IMR-90 (cell line): ENCODE data around the gene ATXN1. TPM values are rescaled to one million over a fixed set of nuclear protein-coding genes. Genes with fewer than 3 reads are reported as not detected.

ENCODE experiments used
- ATAC-seq: fragments of 200-7000 bp; cut with Tn5 transposase; 2 replicates; pipeline ENCODE4 v1.9.1; 2020; ENCODE audit warnings: low read depth, mild to moderate bottlenecking, moderate library complexity
- BruUV-seq: library from RNA; stranded (reverse); fragments of 400-500 nt; replicated peaks from 2 replicates; lab custom pipeline; 2021; lab: Mats Ljungman, UMichigan
- CTCF ChIA-PET: fragments of 300-600 bp; formaldehyde crosslinking; extraction: SDS; loops from one replicate; lab custom pipeline; 2021; ENCODE audit warnings: antibody characterized with exemption; lab: Yijun Ruan, JAX
- POLR2A ChIA-PET: fragments of 300-600 bp; sonication (Branson Sonifier 250); formaldehyde crosslinking; loops from one replicate; lab custom pipeline; 2022; ENCODE audit warnings: antibody characterized with exemption; ENCODE audit not compliant: unreplicated experiment; lab: Charles Lee
- DNase-seq: peaks from one replicate; pipeline ENCODE4 v3.0.0; 2013
- H2AFZ ChIP-seq: replicated peaks from 2 replicates; pipeline ENCODE3; 2013; ENCODE audit warnings: low read length, mild to moderate bottlenecking; ENCODE audit not compliant: poor library complexity
- H2AK5ac ChIP-seq: 2 replicates; pipeline ENCODE4 v1.6.1; 2013; ENCODE audit warnings: low read depth, low read length, inconsistent platforms
- H2AK9ac ChIP-seq: replicated peaks from 2 replicates; pipeline ENCODE3; 2013; ENCODE audit warnings: mild to moderate bottlenecking, low read depth, low read length, moderate library complexity; ENCODE audit not compliant: poor library complexity
- H2BK120ac ChIP-seq: 2 replicates; pipeline ENCODE4 v1.6.1; 2013; ENCODE audit warnings: low read depth, low read length, inconsistent platforms
- H2BK15ac ChIP-seq: 3 replicates; pipeline ENCODE4 v1.6.1; 2013; ENCODE audit warnings: low read depth, low read length, inconsistent platforms
- H2BK20ac ChIP-seq: 2 replicates; pipeline ENCODE4 v1.6.1; 2013; ENCODE audit warnings: low read depth, mild to moderate bottlenecking, inconsistent platforms, low read length, moderate library complexity
- H2BK5ac ChIP-seq: 2 replicates; pipeline ENCODE4 v1.6.1; 2013; ENCODE audit warnings: mild to moderate bottlenecking, low read depth, low read length, inconsistent platforms; ENCODE audit not compliant: poor library complexity, severe bottlenecking
- H3K14ac ChIP-seq: replicated peaks from 2 replicates; pipeline ENCODE4 v1.6.1; 2013; ENCODE audit warnings: low read depth, low read length, inconsistent platforms
- H3K18ac ChIP-seq: 2 replicates; pipeline ENCODE4 v1.6.1; 2013; ENCODE audit warnings: low read depth, low read length, control low read depth
- H3K23ac ChIP-seq: 2 replicates; pipeline ENCODE4 v1.6.1; 2013; ENCODE audit warnings: low read depth, low read length, inconsistent platforms
- H3K27ac ChIP-seq: 2 replicates; pipeline ENCODE4 v1.5.1; 2013; ENCODE audit warnings: mild to moderate bottlenecking, control low read depth, low read length; ENCODE audit not compliant: insufficient read depth
- H3K27me3 ChIP-seq: 2 replicates; pipeline ENCODE4 v1.6.1; 2013; ENCODE audit warnings: low read length; ENCODE audit not compliant: control insufficient read depth, insufficient read depth
- H3K36me3 ChIP-seq: 2 replicates; pipeline ENCODE4 v1.6.1; 2013; ENCODE audit warnings: low read length, mixed read lengths; ENCODE audit not compliant: control insufficient read depth, insufficient read depth
- H3K4ac ChIP-seq: 2 replicates; pipeline ENCODE4 v1.6.1; 2013; ENCODE audit warnings: low read depth, low read length, inconsistent platforms
- H3K4me1 ChIP-seq: 2 replicates; pipeline ENCODE4 v1.6.1; 2013; ENCODE audit warnings: low read length, mixed read lengths; ENCODE audit not compliant: control insufficient read depth, insufficient read depth
- H3K4me2 ChIP-seq: 2 replicates; pipeline ENCODE4 v1.6.1; 2013; ENCODE audit warnings: low read depth, mild to moderate bottlenecking, control low read depth, low read length, moderate library complexity
- H3K4me3 ChIP-seq: 2 replicates; pipeline ENCODE4 v1.5.1; 2013; ENCODE audit warnings: low read depth, mild to moderate bottlenecking, control low read depth, low read length, moderate library complexity; ENCODE audit not compliant: insufficient read depth
- H3K56ac ChIP-seq: 2 replicates; pipeline ENCODE4 v1.6.1; 2013; ENCODE audit warnings: low read length, inconsistent platforms; ENCODE audit not compliant: insufficient read depth; ENCODE audit errors: extremely low read depth
- H3K79me1 ChIP-seq, 2 experiments: 2 replicates each; pipeline ENCODE4 v1.6.1; 2013; ENCODE audit warnings: low read length in 2 of 2, inconsistent platforms in 1 of 2, low read depth in 1 of 2
- H3K9ac ChIP-seq: 2 replicates; pipeline ENCODE4 v1.6.1; 2013; ENCODE audit warnings: low read depth, low read length, control low read depth
- H3K9me1 ChIP-seq: 2 replicates; pipeline ENCODE4 v1.6.1; 2013; ENCODE audit warnings: low read length, inconsistent platforms; ENCODE audit not compliant: insufficient read depth
- H3K9me3 ChIP-seq: 2 replicates; pipeline ENCODE4 v1.6.1; 2013; ENCODE audit warnings: low read length; ENCODE audit not compliant: control insufficient read depth, insufficient read depth
- H4K20me1 ChIP-seq: 2 replicates; pipeline ENCODE4 v1.6.1; 2013; ENCODE audit warnings: low read length, inconsistent platforms; ENCODE audit not compliant: insufficient read depth
- H4K5ac ChIP-seq: 2 replicates; pipeline ENCODE4 v1.6.1; 2013; ENCODE audit warnings: mild to moderate bottlenecking, low read depth, low read length, control low read depth
- H4K8ac ChIP-seq, 2 experiments: 2 replicates each; pipeline ENCODE4 v1.6.1; 2013; ENCODE audit warnings: low read depth in 2 of 2, low read length in 2 of 2, control low read depth in 1 of 2, inconsistent platforms in 1 of 2
- H4K91ac ChIP-seq: 2 replicates; pipeline ENCODE4 v1.6.1; 2013; ENCODE audit warnings: low read depth, low read length, inconsistent platforms; ENCODE audit not compliant: insufficient read depth
- CTCF ChIP-seq: conservative IDR thresholded peaks from 2 replicates; pipeline ENCODE4 v1.5.1; 2012; ENCODE audit warnings: mild to moderate bottlenecking, low read depth, low read length, improper control_type of control experiment
- MXI1 ChIP-seq: IDR thresholded peaks from 2 replicates; pipeline ENCODE4 v1.6.1; 2012; ENCODE audit warnings: low read depth, mild to moderate bottlenecking, low read length, moderate library complexity, borderline replicate concordance
- NFE2L2 ChIP-seq: fragments of 150-350 bp; IDR thresholded peaks from 2 replicates; pipeline ENCODE4 v1.6.1; 2016; ENCODE audit warnings: low read depth, mild to moderate bottlenecking, low read length
- POLR2A ChIP-seq: IDR thresholded peaks from 2 replicates; pipeline ENCODE4 v1.6.1; 2012; ENCODE audit warnings: mild to moderate bottlenecking, low read depth, low read length
- RAD21 ChIP-seq: IDR thresholded peaks from 2 replicates; pipeline ENCODE4 v1.6.1; 2012; ENCODE audit warnings: low read length, improper control_type of control experiment
- RCOR1 ChIP-seq: IDR thresholded peaks from 2 replicates; pipeline ENCODE4 v1.6.1; 2012; ENCODE audit warnings: mild to moderate bottlenecking, low read length, improper control_type of control experiment; ENCODE audit not compliant: insufficient replicate concordance
- SMC3 ChIP-seq: fragments of 150-350 bp; IDR thresholded peaks from 2 replicates; pipeline ENCODE4 v1.6.1; 2016; ENCODE audit warnings: low read depth, mild to moderate bottlenecking, antibody characterized with exemption, low read length, moderate library complexity
- USF2 ChIP-seq: fragments of 150-350 bp; IDR thresholded peaks from 2 replicates; pipeline ENCODE4 v1.6.1; 2017; ENCODE audit warnings: mild to moderate bottlenecking, antibody characterized with exemption, low read length, low read depth
- WGBS, 2 experiments: methylation state at CpG; one replicate each; pipeline versions ENCODE4 v1.1.5 to v1.1.7; 2013; ENCODE audit warnings: missing lambda C conversion rate in 2 of 2; ENCODE audit not compliant: insufficient read length in 1 of 2; ENCODE audit errors: extremely low coverage in 2 of 2; 5-methylcytosine and 5-hydroxymethylcytosine counted together
- dilution Hi-C: fragments of 300-500 bp; cut with HindIII; formaldehyde crosslinking; loops from one replicate; pipeline ENCODE4 v1.14.3; 2018; ENCODE audit warnings: low sequenced_read_pairs; ENCODE audit not compliant: unreplicated experiment
- in situ Hi-C: fragments of 300-500 bp; cut with MboI; formaldehyde crosslinking; loops from 3 replicates; pipeline ENCODE4 v1.14.3; 2019; ENCODE audit warnings: low sequenced_read_pairs, inconsistent platforms, mixed read lengths
- intact Hi-C: fragments of 100-400 bp; cut with micrococcal nuclease; formaldehyde crosslinking; loops from 2 replicates; pipeline ENCODE4 v1.10.0; 2022
- polyA plus RNA-seq, 3 experiments: library from polyadenylated mRNA; depleted of rRNA; stranded (reverse); fragments of >200 nt; gene quantifications; 2 replicates each; pipeline ENCODE4 v1.2.3, GENCODE V29; 2012; ENCODE audit warnings: low replicate concordance in 1 of 3
- total RNA-seq: library from RNA; depleted of rRNA; stranded (reverse); fragments of >200 nt; gene quantifications from 2 replicates; pipeline ENCODE4 v1.2.3, GENCODE V29; 2012
- TF ChIP-seq, protein P1 (sequence below): fragments of 150-350 bp; IDR thresholded peaks from 2 replicates; pipeline ENCODE4 v1.6.1; 2016; ENCODE audit warnings: low read depth, mild to moderate bottlenecking, low read length, moderate library complexity, borderline replicate concordance

ATXN1 gene
- total and polyA plus RNA-seq, 2 of the 4 experiments (the other 2 are of a cell fraction), result 7.3 to 11.1 TPM

DNA sequence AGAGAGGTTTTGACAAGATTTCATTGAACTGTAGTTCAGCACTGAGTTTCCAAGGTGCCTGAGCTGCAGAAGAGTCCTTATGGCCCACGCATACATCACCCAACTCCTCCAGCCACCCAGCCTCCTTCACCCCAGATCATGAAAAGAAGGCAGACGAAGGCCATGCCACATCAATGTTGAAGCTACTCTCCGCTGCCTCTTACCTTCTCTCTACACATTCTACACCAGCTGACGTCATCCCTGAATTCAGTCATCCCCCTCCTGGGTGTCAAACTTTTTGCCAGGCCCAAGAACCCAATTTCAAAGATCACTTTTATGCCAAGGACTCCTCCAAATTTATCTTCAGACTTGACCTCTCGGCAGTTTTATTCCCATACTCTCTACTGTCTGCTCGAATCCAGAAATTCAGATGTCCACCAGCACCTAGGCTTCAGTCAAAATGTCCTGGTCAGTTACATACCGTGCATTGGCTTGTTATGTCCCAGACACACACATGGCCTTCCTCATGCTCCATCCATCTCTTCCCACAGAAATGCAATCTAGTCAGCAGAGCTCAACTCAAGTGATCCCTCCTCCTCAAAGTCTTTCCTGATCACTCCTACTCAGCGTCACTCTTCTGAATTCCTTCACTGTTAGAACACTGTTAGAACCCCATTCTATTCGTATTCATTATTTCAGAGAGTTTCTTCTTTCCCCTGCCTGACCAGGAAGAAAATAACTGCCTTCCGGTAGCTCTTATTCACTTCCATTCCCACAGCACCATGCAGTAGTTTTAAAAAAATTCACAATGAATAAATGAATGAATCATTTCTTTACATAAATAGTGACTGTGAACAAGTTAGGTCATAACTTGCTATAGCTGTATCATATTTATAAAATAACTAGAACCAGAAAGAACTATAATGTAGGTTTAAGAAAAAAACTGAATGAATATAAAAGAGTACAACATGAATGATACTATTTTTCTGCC lies 11.5 kb downstream of the ATXN1 start:
- DNase-seq (peak; percentile 63), ATAC-seq (no peak)
- Histone ChIP-seq H3K9ac (no peak overlapping the region), H3K23ac (peak overlapping the region; percentile 49; the same call in 1 of the 2 replicates), H3K4me2 (peak overlapping the region; percentile 22; the same call in 1 of the 2 replicates), H2AK9ac (no peak overlapping the region), H3K36me3 (peaks cover 13% of the 10 kb centered on the region), H3K18ac (peak overlapping the region; percentile 2; the same call in 1 of the 2 replicates), H3K4me3 (no peak overlapping the region), H3K79me1 (peaks cover 37 to 70% of the 10 kb centered on the region in 2 experiments), H4K20me1 (peaks cover 43% of the 10 kb centered on the region), H3K27me3 (no peaks in the 10 kb centered on the region), H3K9me3 (no peaks in the 10 kb centered on the region), H4K91ac (no peak overlapping the region), H3K27ac (no peak overlapping the region), H4K8ac (peak overlapping the region in 1 of 2 experiments; percentile 11; a peak in 1 of 4 replicates), H2BK20ac (peak overlapping the region; percentile 36), H3K4me1 (peaks cover 22% of the 10 kb centered on the region), H2AK5ac (peak overlapping the region; percentile 83; the same call in 1 of the 2 replicates), H2AFZ (no peak overlapping the region), H2BK15ac (peak overlapping the region; percentile 40; the same call in 1 of the 3 replicates), H3K14ac (peak overlapping the region; percentile 58; the same call in 1 of the 2 replicates), H3K56ac (no peak overlapping the region), H4K5ac (no peak overlapping the region; the same call in 1 of the 2 replicates), H2BK120ac (no peak overlapping the region), H3K9me1 (peaks cover 25% of the 10 kb centered on the region), H3K4ac (peak overlapping the region; percentile 73), H2BK5ac (no peak overlapping the region)
- dilution Hi-C loops (no loop called here), in situ Hi-C loops (no loop called here), intact Hi-C loops (no loop called here)
- BruUV-seq, result no TSS peak
- ChIA-PET POLR2A (no interaction called here), CTCF (interaction anchor here (1.3 kb wide), 1 partner anchor 14 kb away, joined by 3 read pairs; no protein-coding TSS in a partner anchor)
- WGBS, 2 experiments, result 89% methylated on average over 3 of the region's 10 CpGs; no CpG with 5 or more reads in 1 of the 2 experiments
- TF ChIP-seq MXI1, result no peak
- TF ChIP-seq CTCF, result no peak
- TF ChIP-seq SMC3, result no peak
- TF ChIP-seq RAD21, result no peak
- no peak for TF ChIP-seq POLR2A
- TF ChIP-seq, protein P1, sequence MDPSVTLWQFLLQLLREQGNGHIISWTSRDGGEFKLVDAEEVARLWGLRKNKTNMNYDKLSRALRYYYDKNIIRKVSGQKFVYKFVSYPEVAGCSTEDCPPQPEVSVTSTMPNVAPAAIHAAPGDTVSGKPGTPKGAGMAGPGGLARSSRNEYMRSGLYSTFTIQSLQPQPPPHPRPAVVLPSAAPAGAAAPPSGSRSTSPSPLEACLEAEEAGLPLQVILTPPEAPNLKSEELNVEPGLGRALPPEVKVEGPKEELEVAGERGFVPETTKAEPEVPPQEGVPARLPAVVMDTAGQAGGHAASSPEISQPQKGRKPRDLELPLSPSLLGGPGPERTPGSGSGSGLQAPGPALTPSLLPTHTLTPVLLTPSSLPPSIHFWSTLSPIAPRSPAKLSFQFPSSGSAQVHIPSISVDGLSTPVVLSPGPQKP, result no peak
- TF ChIP-seq RCOR1, result no peak
- no peak for TF ChIP-seq NFE2L2
- TF ChIP-seq USF2, result no peak
